IPS-20b (cell line): ENCODE measurements around the gene SPATA31E1.
"Not testable (repeated sequence)": the region's sequence is repeated elsewhere in the genome, so short reads cannot be mapped to it uniquely, and the experiment has no call there.

Experiments used
- H3K27ac ChIP-seq: one replicate; pipeline ENCODE4 v1.5.1; 2013; ENCODE audit warnings: low read length
- H3K27me3 ChIP-seq: 2 replicates; pipeline ENCODE4 v1.6.1; 2013; ENCODE audit warnings: mild to moderate bottlenecking, low read length, inconsistent platforms; ENCODE audit not compliant: insufficient read depth
- H3K36me3 ChIP-seq: 2 replicates; pipeline ENCODE4 v1.6.1; 2013; ENCODE audit warnings: low read depth, mild to moderate bottlenecking, inconsistent platforms, low read length, moderate library complexity; ENCODE audit not compliant: insufficient read depth
- H3K4me1 ChIP-seq: 2 replicates; pipeline ENCODE4 v1.6.1; 2013; ENCODE audit warnings: mild to moderate bottlenecking, control low read depth, inconsistent platforms, low read length, moderate library complexity; ENCODE audit not compliant: insufficient read depth
- H3K4me3 ChIP-seq: 2 replicates; pipeline ENCODE4 v1.5.1; 2013; ENCODE audit warnings: mild to moderate bottlenecking, low read length, inconsistent platforms
- H3K9ac ChIP-seq: 2 replicates; pipeline ENCODE4 v1.6.1; 2013; ENCODE audit warnings: low read depth, mild to moderate bottlenecking, inconsistent platforms, low read length, moderate library complexity
- H3K9me3 ChIP-seq: 2 replicates; pipeline ENCODE4 v1.6.1; 2013; ENCODE audit warnings: mild to moderate bottlenecking, low read depth, low read length, inconsistent platforms; ENCODE audit not compliant: insufficient read depth

SPATA31E1 gene

DNA sequence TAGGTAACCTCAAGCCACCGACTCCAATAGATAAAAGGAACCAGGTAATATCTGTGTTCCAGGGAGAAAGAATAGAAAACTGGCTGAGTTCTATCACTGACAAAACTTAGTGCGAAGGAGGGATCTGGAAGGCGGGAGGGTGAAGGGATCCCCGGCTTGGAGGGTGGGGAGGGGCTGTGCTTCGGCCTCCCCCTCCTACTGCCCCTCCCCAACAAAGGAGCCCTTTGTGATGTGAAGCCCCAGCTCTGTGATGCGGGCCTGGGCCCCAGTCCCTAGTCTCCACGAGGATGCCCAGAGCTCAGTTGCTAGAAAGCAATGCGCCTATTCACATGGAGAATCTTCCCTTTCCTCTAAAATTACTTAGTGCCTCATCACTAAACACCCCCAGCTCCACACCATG is 35.0 kb downstream of the SPATA31E1 start, which contains the start of gene SPATA31C1:
SPATA31C1 (plus strand) TSS at position 301 of the 400 bp plus-strand sequence.
- H3K4me3 ChIP-seq, H3K9me3 ChIP-seq, H3K27me3 ChIP-seq, H3K4me1 ChIP-seq, H3K27ac ChIP-seq, H3K9ac ChIP-seq, H3K36me3 ChIP-seq: not testable (repeated sequence)

DNA sequence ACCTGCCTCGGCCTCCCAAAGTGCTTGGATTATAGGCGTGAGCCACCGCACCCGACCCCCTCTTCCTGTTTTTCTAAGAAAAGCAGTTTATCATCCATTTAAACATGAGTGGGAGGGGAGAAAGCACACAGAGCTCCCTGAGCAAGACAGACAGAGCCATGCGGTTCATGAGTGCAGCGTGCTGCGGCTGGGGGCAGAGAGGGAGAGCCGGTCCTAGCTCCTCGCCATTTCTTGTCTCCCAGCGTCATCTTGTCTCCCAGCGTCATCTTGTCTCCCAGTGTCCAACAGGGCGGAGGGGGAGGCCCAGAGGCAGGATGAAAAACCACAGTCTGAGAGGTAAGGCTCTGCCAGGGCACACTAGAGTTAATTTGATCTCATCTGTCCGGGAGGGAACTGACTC is 36.3 kb downstream of the SPATA31E1 start:
- not testable (repeated sequence) for H3K9ac ChIP-seq, H3K9me3 ChIP-seq, H3K36me3 ChIP-seq, H3K27me3 ChIP-seq, H3K4me1 ChIP-seq, H3K27ac ChIP-seq, H3K4me3 ChIP-seq

DNA sequence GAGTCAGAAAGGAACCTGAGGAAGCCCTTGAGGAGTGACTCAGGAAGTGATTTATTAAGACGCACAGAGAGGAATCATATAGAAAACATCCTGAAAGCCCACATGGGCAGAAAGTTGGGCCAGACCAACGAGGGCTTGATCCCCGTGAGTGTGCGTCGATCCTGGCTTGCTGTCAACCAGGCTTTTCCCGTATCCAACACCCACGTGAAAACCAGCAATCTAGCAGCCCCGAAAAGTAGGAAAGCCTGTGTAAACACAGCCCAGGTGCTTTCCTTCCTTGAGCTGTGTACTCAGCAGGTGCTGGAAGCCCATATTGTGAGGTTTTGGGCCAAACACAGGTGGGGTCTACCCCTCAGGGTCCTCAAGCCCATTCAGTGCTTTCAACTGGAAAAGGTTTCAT is 38.9 kb downstream of the SPATA31E1 start:
- not testable (repeated sequence) for H3K4me1 ChIP-seq, H3K36me3 ChIP-seq, H3K4me3 ChIP-seq, H3K27me3 ChIP-seq, H3K9me3 ChIP-seq, H3K9ac ChIP-seq, H3K27ac ChIP-seq

DNA sequence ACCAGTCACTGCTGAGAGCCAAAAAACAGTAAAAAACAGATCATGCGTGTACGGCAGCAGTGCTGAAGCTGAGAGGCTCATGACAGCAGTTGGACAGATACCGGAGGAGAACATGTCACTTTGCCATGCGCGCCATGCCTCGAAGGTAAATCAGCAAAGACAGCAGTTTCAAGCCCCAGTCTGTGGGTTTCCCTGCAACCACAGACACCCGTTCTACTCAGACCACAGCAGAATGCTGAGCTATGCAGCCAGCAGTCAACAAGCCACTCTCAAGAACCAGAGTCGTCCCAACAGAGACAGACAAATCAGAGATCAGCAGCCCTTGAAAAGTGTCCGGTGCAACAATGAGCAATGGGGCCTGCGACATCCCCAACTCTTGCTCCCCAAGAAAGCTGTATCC is 40.3 kb downstream of the SPATA31E1 start:
- not testable (repeated sequence) for H3K4me3 ChIP-seq

DNA sequence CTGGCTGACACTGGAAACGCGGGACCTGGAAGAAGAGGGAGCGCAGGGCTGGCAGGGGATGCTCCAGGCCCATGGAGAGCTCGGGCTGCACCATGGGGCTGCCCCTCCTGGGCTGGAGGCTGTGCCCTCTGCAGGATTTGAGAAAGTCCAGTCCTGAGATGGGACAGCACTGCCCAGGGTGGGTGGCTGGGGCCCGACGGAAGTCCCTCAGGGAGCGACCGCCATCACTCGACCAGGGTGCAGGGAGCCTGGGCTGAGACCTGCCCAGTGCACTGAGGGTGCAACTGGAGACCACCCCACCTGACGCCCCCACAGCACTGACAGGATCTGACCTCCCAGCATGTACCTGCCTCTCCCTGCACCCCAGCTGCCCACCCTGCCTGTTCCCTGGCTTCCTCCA is 42.2 kb downstream of the SPATA31E1 start:
- not testable (repeated sequence) for H3K9ac ChIP-seq, H3K4me3 ChIP-seq, H3K4me1 ChIP-seq

More for the DNA sequence above, 40.3 kb downstream of the SPATA31E1 start:
- H3K4me1 ChIP-seq, H3K27me3 ChIP-seq, H3K9ac ChIP-seq, H3K9me3 ChIP-seq, H3K36me3 ChIP-seq, H3K27ac ChIP-seq: not testable (repeated sequence)

DNA sequence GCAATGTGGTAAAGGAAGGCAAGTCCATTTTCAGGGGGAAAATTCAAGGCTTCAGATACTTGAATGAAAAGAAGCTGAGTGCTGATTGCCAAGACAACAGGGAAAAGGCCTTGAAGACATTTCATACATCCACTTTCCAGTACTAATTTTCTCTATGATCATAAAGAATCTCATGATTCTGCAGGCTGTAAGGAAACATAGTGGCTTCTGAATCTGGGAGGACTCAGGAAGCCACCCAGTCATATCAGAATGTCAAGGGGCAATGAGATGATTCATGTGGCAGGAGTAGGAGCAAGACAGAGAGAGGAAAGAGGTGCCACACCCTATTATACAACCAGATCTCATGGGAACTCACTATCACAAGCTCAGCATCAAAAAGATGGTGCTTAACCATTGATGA is 46.5 kb downstream of the SPATA31E1 start:
- H3K36me3 ChIP-seq, H3K9me3 ChIP-seq, H3K9ac ChIP-seq, H3K27me3 ChIP-seq, H3K4me1 ChIP-seq, H3K4me3 ChIP-seq, H3K27ac ChIP-seq: not testable (repeated sequence)

More for the DNA sequence above, 42.2 kb downstream of the SPATA31E1 start:
- not testable (repeated sequence) for H3K9me3 ChIP-seq, H3K27me3 ChIP-seq, H3K36me3 ChIP-seq, H3K27ac ChIP-seq

DNA sequence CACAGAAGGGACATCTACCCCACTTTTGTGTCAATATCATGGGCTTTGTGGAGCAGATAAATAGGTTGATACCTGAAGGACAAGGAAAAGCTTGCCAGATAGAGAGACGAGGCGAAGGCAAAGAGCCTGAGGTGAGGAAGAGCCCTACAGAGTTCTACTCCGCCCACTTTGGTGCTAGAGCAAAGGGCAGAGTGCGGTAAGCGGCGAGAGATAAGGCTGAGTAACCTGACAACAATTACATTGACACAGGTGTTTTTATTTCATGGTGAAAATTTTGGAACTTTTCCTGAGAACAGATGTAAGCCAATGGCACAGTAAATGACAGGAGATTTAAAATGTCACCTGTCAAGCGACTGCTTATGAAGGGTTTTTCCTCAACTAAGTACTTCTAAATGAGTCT is 51.8 kb downstream of the SPATA31E1 start:
- H3K4me3 ChIP-seq, H3K9me3 ChIP-seq, H3K27me3 ChIP-seq, H3K27ac ChIP-seq, H3K36me3 ChIP-seq, H3K9ac ChIP-seq, H3K4me1 ChIP-seq: not testable (repeated sequence)

DNA sequence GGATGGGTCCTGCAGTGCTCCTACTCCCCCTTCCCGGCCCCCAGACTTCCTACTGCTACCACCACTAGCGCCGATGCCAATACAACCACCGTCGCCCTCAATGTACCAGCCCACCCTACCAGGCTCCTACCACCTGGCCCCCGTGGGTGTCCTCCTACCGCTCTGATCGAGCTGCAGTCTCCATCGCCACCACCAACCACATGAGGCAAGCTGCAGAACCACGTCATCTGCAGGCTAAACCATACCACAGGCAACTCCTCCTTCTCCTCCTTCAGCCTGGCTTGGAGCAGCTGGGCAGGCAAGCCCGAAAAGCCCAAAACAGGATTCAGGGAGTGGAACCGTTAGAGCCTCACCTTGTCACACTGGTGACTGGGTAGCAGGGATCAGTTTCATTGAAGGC is 54.7 kb downstream of the SPATA31E1 start:
- H3K36me3 ChIP-seq, H3K27me3 ChIP-seq, H3K9me3 ChIP-seq, H3K27ac ChIP-seq, H3K9ac ChIP-seq, H3K4me3 ChIP-seq, H3K4me1 ChIP-seq: not testable (repeated sequence)

DNA sequence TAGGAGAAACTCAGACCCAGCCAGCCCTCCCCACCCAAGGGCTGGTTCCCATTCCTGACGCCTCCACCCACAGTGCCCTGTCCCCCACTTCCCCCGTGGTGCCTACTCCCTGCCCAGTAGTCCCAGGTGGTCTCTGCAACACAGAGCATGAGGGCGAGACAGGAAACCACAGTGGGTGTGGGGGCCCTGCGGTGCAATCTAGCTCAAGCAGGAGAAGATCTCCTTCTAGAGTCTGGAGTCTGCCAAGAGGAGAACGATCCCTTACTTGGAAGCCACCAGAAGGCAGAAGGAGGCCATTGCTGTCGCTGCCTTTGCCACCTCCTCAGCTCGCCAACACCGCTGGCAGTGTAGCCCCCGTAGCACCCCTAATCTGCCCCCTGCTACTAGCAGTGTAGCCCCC is 55.2 kb downstream of the SPATA31E1 start:
- not testable (repeated sequence) for H3K4me1 ChIP-seq, H3K4me3 ChIP-seq, H3K27ac ChIP-seq, H3K27me3 ChIP-seq, H3K9me3 ChIP-seq, H3K36me3 ChIP-seq, H3K9ac ChIP-seq

DNA sequence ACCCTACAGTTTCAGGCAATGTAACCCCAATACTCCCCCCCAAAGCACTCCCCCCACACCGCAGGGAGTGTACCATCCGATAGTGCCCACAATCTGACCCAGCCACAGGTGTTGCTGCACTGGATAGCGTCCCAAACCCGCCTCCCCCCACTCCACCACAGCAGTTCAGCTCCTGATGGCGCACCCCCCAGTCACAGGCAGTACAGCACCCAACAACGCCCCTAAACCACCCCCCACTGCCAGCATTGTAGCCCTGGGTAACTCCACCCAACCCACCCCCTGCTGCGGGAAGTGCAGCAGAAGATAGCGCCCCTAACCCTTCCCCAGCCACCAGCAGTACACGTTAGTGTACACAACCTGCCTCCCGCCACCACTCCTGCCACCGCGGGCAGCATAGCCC is 55.7 kb downstream of the SPATA31E1 start:
- not testable (repeated sequence) for H3K36me3 ChIP-seq, H3K4me3 ChIP-seq, H3K9ac ChIP-seq, H3K27me3 ChIP-seq, H3K9me3 ChIP-seq, H3K4me1 ChIP-seq, H3K27ac ChIP-seq
